Body of pancreas (tissue), 4 donors: Measurements from ENCODE around the gene SUGCT. TPM values are rescaled to one million over a fixed set of nuclear protein-coding genes. Genes with fewer than 3 reads are reported as not detected.

Source experiments
- ATAC-seq: fragments of 150-250 bp; one replicate; pipeline ENCODE4 v1.9.1; 2016
- DNase-seq, 4 donors: peaks; one replicate each; pipeline ENCODE4 v3.0.0-alpha.2; 2019
- H3K27ac ChIP-seq, 4 donors: fragments of 200-600 bp; sonication (generic); 1 replicate in 3 of 4; 2 replicates in 1 of 4; pipeline versions ENCODE4 v1.5.1 to v1.6.1; 2016 to 2019; ENCODE audit warnings: mild to moderate bottlenecking in 1 of 4, mixed read lengths in 1 of 4, moderate library complexity in 1 of 4
- H3K27me3 ChIP-seq, 2 donors: fragments of 200-600 bp; sonication (generic); one replicate each; pipeline ENCODE4 v1.6.0; 2016; ENCODE audit warnings: mild to moderate bottlenecking in 1 of 2
- H3K36me3 ChIP-seq, 2 donors: fragments of 200-600 bp; sonication (generic); replicated peaks in 1 of 2; 2 replicates each; pipeline ENCODE4 v1.5.1; 2016; ENCODE audit warnings: low read depth in 2 of 2; ENCODE audit not compliant: insufficient read depth in 1 of 2
- H3K4me1 ChIP-seq: fragments of 200-600 bp; sonication (generic); one replicate; pipeline ENCODE4 v1.6.0; 2016
- H3K4me3 ChIP-seq, 2 donors: fragments of 200-600 bp; sonication (generic); 1 replicate in 1 of 2; 2 replicates in 1 of 2; pipeline ENCODE4 v1.5.1; 2016 to 2019
- H3K9me3 ChIP-seq, 3 donors: fragments of 200-600 bp; sonication (generic); 1 replicate in 2 of 3; 2 replicates in 1 of 3; pipeline ENCODE4 v1.5.1; 2016
- POLR2A ChIP-seq, 3 donors: fragments of 450-650 bp; IDR thresholded peaks; one replicate each; pipeline ENCODE4 v1.6.1; 2016; ENCODE audit warnings: antibody characterized with exemption in 3 of 3, mild to moderate bottlenecking in 2 of 3
- WGBS, 2 donors: methylation state at CpG; one replicate each; pipeline ENCODE4 v1.1.5; 2017; 5-methylcytosine and 5-hydroxymethylcytosine counted together
- intact Hi-C: fragments of 100-400 bp; cut with DNase I; formaldehyde crosslinking; loops from one replicate; pipeline ENCODE4 v1.15.1; 2023
- total RNA-seq, 2 donors: library from RNA; depleted of rRNA; stranded (reverse); fragments of >200 nt; gene quantifications; one replicate each; pipeline ENCODE4 v1.1.0, GENCODE V29; 2016
- TF ChIP-seq, protein P1 (sequence below), 7 experiments: fragments of 450-650 bp in 4 of 7; fragments of 200-600 bp in 3 of 7; sonication (generic) in 3 of 7; IDR thresholded peaks; one replicate each; pipeline ENCODE4 v1.5.1; 2016 to 2019; ENCODE audit warnings: antibody characterized with exemption in 7 of 7

SUGCT gene
- total RNA-seq, 2 donors from 2014 or later = 0.78 to 1.3 TPM

DNA sequence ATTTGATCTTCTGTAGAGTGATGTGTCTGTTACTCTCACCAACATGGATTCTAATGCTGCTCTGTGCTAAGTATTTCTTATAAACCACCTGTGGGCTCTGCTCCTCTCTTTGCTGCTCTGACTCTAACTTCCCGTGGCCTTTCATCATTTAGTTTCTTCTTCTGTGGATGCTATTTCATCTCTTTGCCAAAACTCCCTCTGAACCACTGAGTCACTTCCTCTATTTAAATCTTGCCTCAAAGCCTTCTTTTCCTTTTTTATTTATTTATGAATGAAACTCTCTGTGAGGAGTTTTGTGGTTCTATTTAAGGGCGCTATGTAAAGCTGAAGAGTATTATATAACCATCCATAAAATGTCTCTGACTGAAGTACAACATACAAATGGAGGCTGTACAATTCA, 538.5 kb downstream of the SUGCT start:
- no peaks in the 10 kb centered on the region for H3K27me3 ChIP-seq
- H3K27ac ChIP-seq = no peak overlapping the region
- H3K36me3 ChIP-seq = no peaks in the 10 kb centered on the region
- H3K4me1 ChIP-seq = no peaks in the 10 kb centered on the region
- intact Hi-C loops = no loop called here
- 64 to 77% methylated on average over 2 of the region's 2 CpGs for WGBS, 2 donors
- H3K4me3 ChIP-seq = no peak overlapping the region
- TF ChIP-seq, protein P1, sequence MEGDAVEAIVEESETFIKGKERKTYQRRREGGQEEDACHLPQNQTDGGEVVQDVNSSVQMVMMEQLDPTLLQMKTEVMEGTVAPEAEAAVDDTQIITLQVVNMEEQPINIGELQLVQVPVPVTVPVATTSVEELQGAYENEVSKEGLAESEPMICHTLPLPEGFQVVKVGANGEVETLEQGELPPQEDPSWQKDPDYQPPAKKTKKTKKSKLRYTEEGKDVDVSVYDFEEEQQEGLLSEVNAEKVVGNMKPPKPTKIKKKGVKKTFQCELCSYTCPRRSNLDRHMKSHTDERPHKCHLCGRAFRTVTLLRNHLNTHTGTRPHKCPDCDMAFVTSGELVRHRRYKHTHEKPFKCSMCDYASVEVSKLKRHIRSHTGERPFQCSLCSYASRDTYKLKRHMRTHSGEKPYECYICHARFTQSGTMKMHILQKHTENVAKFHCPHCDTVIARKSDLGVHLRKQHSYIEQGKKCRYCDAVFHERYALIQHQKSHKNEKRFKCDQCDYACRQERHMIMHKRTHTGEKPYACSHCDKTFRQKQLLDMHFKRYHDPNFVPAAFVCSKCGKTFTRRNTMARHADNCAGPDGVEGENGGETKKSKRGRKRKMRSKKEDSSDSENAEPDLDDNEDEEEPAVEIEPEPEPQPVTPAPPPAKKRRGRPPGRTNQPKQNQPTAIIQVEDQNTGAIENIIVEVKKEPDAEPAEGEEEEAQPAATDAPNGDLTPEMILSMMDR (IDR thresholded peaks at IDR 0.05) = no peak
- no peak for TF ChIP-seq POLR2A (IDR thresholded peaks at IDR 0.05)
- no peak for DNase-seq
- ATAC-seq = no peak
- no peaks in the 10 kb centered on the region for H3K9me3 ChIP-seq

DNA sequence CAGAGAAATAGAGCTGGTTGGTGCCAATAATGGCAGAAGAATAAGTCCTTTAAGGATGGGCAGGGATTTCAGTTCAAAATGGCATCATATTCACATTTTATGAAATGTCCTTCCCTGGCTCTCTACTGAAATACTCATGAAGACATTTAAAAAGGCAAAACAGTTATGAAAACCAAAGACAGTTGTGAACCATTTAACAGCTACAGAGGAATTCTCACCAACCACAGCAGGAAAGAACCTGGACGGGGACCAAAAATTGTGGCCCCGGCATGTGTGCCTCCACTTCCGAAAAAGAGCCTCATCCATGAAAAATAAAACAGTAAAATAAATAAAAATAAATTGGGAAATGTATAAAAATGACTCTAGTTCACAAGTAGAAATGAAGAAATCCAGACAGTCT, 539.5 kb downstream of the SUGCT start:
- TF ChIP-seq POLR2A (IDR thresholded peaks at IDR 0.05) = no peak
- TF ChIP-seq, protein P1 (IDR thresholded peaks at IDR 0.05) = no peak
- Histone ChIP-seq H3K9me3 (no peaks in the 10 kb centered on the region), H3K4me3 (no peak overlapping the region), H3K27me3 (no peaks in the 10 kb centered on the region), H3K36me3 (no peaks in the 10 kb centered on the region), H3K27ac (no peak overlapping the region), H3K4me1 (no peaks in the 10 kb centered on the region)
- intact Hi-C loops = no loop called here
- DNase-seq = no peak
- WGBS, 2 donors = 76 to 91% methylated on average over 3 of the region's 3 CpGs
- no peak for ATAC-seq

DNA sequence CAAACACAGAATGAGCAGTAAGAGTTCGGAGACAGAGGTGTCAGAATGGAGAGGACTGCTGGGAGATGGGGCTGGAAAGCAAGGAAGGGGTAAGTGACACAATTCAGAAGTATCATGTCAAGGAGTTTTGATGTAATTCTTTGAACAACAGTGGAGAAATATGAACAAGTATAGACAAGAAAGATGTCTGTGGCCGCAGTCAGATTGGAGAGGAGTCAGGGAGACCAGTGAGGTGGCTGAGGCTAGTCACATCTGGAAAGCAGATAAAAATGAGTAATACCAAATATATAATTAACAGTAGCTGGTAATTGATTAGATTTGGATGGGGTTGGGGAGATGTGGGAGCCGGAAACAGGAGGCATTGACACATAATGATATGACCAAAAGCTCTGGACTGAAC, 540.9 kb downstream of the SUGCT start:
- Histone ChIP-seq H3K27ac (no peak overlapping the region), H3K27me3 (no peaks in the 10 kb centered on the region), H3K4me1 (no peaks in the 10 kb centered on the region), H3K9me3 (no peaks in the 10 kb centered on the region), H3K4me3 (no peak overlapping the region), H3K36me3 (no peaks in the 10 kb centered on the region)
- intact Hi-C loops = no loop called here
- 85 to 95% methylated on average over 3 of the region's 3 CpGs for WGBS, 2 donors
- ATAC-seq = no peak
- no peak for DNase-seq
- no peak for TF ChIP-seq POLR2A (IDR thresholded peaks at IDR 0.05)
- TF ChIP-seq, protein P1 (IDR thresholded peaks at IDR 0.05) = no peak

DNA sequence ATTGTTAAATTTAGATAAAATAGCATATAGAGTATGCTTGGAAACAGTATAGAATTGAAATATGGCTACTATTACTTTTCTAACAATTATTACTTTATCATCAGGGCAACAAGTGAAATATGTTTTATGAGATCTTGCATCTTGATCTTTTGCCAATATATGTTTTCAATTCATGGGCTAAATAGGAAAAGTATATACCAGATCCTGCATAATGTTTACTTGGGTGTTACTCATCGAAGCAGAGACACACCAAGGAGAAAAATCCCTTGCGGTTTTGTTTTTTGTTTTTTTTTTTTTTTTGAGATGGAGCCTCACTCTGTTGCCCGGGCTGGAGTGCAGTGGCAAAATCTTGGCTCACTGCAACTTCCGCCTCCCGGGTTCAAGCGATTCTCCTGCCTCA, 541.4 kb downstream of the SUGCT start:
- TF ChIP-seq, protein P1 (IDR thresholded peaks at IDR 0.05) = no peak
- no peak for TF ChIP-seq POLR2A (IDR thresholded peaks at IDR 0.05)
- ATAC-seq (no peak), DNase-seq (no peak)
- no peaks in the 10 kb centered on the region for H3K9me3 ChIP-seq
- H3K4me3 ChIP-seq = no peak overlapping the region
- no peak overlapping the region for H3K27ac ChIP-seq
- H3K27me3 ChIP-seq = no peaks in the 10 kb centered on the region
- no peaks in the 10 kb centered on the region for H3K4me1 ChIP-seq
- 85 to 94% methylated on average over 6 of the region's 6 CpGs for WGBS, 2 donors
- H3K36me3 ChIP-seq = no peaks in the 10 kb centered on the region
- intact Hi-C loops = no loop called here

DNA sequence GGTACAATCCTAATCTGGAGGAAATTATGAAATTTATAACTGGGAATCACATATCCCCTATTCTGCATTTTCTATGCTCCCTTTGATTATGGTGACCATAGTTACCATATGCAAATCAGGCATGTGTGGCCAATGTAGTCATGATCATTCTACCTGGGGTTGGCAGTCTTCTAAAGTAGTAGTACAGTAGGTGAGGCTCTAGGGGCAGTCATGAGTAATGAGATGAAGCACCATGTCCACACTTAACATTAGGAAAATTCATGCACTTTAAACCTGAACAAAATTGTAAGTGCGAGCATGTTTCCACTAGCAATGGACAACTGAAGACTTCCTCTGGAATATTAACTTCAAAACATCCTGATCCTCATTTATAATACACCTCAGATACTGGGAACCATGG, 545.9 kb downstream of the SUGCT start:
- Histone ChIP-seq H3K9me3 (no peaks in the 10 kb centered on the region), H3K4me3 (no peak overlapping the region), H3K36me3 (no peaks in the 10 kb centered on the region), H3K4me1 (no peaks in the 10 kb centered on the region), H3K27ac (no peak overlapping the region), H3K27me3 (no peaks in the 10 kb centered on the region)
- DNase-seq = no peak
- no peak for TF ChIP-seq POLR2A (IDR thresholded peaks at IDR 0.05)
- TF ChIP-seq, protein P1 (IDR thresholded peaks at IDR 0.05) = peak in 3 of 7 experiments; percentile 17 to 25 (median 22)
- no peak for ATAC-seq
- WGBS, 2 donors = 73 to 95% methylated on average over 1 of the region's 1 CpG
- intact Hi-C loops = no loop called here
